DMS 273 treated with DMSO at 0.1 percent for 48 hours (cell line): ENCODE results near the gene VTCN1.

ENCODE experiments used
- DNase-seq: peaks from one replicate; lab custom pipeline; 2025; lab: John Stamatoyannopoulos, UW

Gene VTCN1

GRCh38 chr1:117209094-117209493, 1.6 kb downstream of the VTCN1 start:
- no peak for DNase-seq

DNA sequence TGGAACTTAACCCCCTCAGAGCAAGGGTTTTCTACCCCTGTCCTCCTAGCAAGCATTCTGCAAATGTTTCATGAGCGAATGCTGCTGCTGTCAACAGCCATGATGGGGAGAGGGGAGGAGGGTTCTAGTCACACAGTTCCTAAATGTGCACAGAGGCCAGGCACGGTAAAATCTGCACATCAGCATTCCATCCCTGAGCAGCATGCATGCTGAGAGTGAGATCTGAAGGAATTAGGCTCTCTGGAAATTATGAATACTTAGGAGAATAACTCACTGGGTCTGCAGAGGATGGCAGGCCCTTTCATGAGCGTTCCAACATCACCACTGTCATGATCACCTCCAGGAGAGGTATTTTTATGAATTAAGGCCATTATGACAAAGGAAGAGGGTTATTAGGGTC, 2.1 kb downstream of the VTCN1 start:
- DNase-seq, result no peak

- no peak for DNase-seq
Measured at GRCh38 chr1:117205368-117205767, 5.4 kb downstream of the VTCN1 start.

- DNase-seq, result no peak
Measured at GRCh38 chr1:117201808-117202207, 8.9 kb downstream of the VTCN1 start.

DNA sequence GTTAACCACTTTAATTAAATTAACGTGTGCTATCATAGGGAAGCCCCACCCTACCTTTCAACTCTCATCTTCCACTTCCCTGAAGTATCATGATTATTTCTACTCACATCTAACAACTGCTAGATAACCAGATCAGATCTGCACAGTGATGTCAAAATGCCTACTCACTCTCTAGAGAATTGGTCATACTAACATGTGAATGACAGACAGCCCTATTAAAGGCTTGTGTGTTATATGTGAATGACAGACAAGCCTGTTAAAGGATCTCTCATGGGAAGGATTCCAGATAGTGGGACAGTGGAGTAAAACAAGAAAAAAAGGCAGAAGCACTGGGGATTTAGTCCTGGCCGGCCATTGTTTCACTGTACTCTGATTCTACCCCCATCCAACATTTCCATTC, 12.6 kb downstream of the VTCN1 start:
- DNase-seq, result no peak

GRCh38 chr1:117189726-117190125, 21.0 kb downstream of the VTCN1 start:
- no peak for DNase-seq

GRCh38 chr1:117188816-117189437, 21.8 kb downstream of the VTCN1 start:
- DNase-seq, result no peak

DNA sequence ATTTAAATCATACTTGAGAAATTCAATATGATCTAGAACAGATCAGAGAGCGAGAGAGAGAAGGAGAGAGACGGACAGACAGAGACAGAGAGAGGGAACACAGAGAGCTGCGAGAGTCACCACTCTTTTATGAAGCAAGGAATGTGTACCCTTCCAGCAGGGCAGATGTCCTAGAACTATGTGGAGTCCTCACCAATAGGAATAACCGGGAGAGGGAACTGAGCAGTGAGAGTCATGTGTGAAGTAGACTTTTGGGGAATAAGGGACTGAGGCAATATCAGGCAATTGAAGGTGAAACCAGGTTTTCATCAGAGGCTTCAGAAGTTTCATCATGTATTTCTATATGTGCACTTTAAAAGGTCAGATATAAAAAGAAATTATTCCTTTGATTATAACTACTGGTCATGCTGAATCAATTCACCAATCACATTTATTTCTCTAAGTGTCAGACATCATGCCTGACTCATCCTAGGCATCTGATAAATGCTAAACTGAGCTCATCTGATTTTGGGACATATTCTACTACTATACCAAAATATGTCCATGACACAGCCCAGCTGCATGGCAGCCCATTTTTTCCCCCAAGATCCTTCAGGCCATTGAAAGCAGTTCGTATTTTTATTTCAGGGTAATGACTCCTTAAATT, 22.4 kb downstream of the VTCN1 start:
- no peak for DNase-seq

- no peak for DNase-seq
Measured at GRCh38 chr1:117183112-117183511, 27.6 kb downstream of the VTCN1 start.

- no peak for DNase-seq
Measured at GRCh38 chr1:117182319-117182718, 28.4 kb downstream of the VTCN1 start.

DNA sequence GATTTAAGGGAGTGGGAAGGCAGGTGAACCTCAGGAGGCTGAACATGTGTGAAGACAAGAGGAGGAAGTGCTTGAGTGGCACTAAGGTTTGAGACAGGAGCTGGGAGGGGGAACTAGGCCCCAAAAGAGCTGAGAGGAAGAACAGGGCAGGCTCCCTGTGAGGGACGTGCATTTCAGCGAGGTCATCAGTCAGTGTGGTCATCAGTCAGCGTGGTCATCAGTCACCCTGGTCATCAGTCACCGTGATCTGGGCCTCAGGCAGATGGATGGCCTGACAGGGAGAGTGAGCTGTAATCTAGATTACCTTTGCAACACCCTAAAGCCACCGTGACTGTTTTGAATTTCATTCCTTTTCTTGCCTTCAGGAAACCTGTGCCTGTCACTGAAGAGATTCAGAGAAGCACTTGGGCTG, 29.1 kb downstream of the VTCN1 start:
- DNase-seq, result no peak

- no peak for DNase-seq
Measured at GRCh38 chr1:117180147-117180967, 30.4 kb downstream of the VTCN1 start.

DNA sequence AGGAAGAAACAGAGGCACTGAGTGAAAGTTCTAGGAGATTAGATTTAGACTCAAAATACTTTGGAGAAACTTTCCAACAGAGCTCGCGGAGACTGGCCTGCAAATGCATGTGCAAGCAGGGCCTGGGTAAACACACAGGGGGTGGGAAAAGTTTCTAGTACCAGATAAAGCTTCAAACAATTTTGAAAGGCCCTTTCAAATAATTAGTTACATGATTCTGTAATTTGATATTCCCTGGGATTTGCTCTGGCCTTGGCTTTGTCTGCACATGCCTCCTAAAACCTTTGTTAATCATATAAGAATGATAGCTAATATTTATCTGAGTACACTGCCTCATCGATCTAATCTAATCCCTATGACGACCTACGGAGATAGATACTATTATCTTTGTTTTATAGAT, 31.3 kb downstream of the VTCN1 start:
- no peak for DNase-seq

GRCh38 chr1:117178756-117179155, 32.0 kb downstream of the VTCN1 start:
- no peak for DNase-seq

- DNase-seq, result peak; percentile 30
Measured at GRCh38 chr1:117177376-117177775, 33.4 kb downstream of the VTCN1 start.

DNA sequence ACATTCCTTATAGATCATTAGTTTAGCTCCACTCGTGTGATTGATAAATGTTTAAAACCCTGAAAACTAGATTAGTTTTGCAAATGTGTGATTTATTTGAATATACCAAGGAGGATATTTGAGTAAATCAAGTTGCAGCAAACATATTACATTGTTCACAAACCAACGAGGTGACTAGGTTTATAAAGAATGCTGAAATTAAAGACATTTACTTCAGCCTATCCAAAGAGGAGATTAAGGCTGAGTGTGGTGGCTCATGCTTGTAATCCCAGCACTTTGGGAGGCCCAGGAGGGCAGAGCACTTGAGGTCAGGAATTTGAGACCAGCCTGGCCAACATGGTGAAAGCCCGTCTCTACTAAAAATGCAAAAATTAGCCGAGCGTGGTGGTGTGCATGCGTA, 34.1 kb downstream of the VTCN1 start:
- no peak for DNase-seq

DNA sequence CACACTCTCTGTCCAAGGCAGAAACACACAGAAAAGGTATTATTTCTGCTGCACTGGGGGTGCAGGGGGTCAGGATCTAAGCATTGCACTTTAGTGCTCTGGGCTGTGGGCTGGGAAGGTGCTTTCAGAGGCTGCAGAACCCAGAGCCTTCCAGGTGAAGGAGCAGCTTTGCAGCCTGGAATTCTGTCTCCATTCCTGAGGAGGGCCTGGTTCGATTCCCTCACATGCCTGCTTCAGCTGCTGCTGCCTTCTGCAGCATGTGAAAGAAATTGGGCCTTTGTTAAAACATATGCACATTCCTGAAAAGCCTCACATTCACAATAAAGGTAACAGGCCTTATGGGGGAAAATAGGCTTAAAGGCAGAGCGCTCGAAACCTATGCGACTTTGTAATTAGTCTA, 35.9 kb downstream of the VTCN1 start:
- no peak for DNase-seq

GRCh38 chr1:117173691-117174090, 37.0 kb downstream of the VTCN1 start:
- DNase-seq, result peak; percentile 86

- DNase-seq, result no peak
Measured at GRCh38 chr1:117173006-117173405, 37.7 kb downstream of the VTCN1 start.

DNA sequence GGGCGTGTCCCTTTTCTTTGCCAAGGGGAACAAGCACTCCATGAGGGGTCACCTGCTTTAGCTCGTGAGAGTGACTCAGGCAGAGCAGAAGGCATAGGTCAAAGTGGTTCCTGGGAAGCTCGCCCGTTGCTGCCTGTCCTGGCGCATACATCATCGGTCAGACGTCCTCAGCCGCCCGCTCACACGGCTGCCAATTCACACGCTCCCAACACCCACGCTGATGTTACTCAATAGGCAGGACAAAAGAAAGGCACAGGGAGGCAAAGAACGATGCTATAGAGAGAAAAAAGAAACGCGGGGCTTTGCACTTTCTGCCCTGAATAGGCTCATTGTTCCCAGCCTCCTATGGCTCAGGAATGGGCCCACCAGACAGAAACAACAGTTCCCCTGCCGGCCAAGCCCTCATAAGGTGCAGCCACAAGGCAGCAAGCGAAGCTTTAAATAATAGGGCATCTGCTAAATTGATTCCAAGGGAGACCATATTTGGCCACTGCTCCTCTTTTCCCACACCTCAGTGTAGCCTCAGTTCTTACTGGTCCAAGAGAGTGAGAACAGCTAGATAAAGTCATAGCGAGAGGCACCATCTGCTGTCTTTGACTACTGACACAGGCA, 38.7 kb downstream of the VTCN1 start:
- peak; percentile 95 for DNase-seq

GRCh38 chr1:117169871-117170596, 40.7 kb downstream of the VTCN1 start:
- DNase-seq, result no peak

- no peak for DNase-seq
Measured at GRCh38 chr1:117167402-117167801, 43.3 kb downstream of the VTCN1 start.
